ENCODE results near the gene RAB8B. TPM values are rescaled to one million over a fixed set of nuclear protein-coding genes. Genes with fewer than 3 reads are reported as not detected.

The RAB8B gene
- total and polyA plus RNA-seq, 9 of the 15 experiments (the other 6 are each of a cell fraction or from before 2014, with no cell fraction given): 7.8 to 32.1 (median 24.2) TPM

- TF ChIP-seq ZNF609 (CRISPR knock-in tag; IDR thresholded peaks at IDR 0.05; ENCODE audit: borderline replicate concordance) (no peak), COPS2 (conservative IDR thresholded peaks at IDR 0.05) (no peak), PRPF4 (IDR thresholded peaks at IDR 0.05; ENCODE audit: insufficient read depth, low read depth, low read length, poor library complexity, severe bottlenecking) (no peak), DACH1 (IDR thresholded peaks at IDR 0.05; ENCODE audit: partially characterized antibody) (peak; percentile 46), ZNF316 (IDR thresholded peaks at IDR 0.05) (0 out of 2 replicates have a peak, but pooled peaks have one; percentile 7), ARID1B (IDR thresholded peaks at IDR 0.05) (no peak), SMARCB1 (IDR thresholded peaks at IDR 0.05; ENCODE audit: insufficient read length, low read depth) (no peak), ZBTB40 (IDR thresholded peaks at IDR 0.05) (no peak), ZBTB40 (CRISPR knock-in tag; IDR thresholded peaks at IDR 0.05) (no peak)
Observed at GRCh38 chr15:63194880-63195568, 5.6 kb downstream of the RAB8B start (continued).
